Ramos (cell line): ENCODE results near the gene ZMIZ1.

ENCODE experiments used
- in situ Hi-C: fragments of 300-500 bp; cut with MboI; formaldehyde crosslinking; loops from one replicate; pipeline ENCODE4 v1.14.3; 2022; ENCODE audit warnings: low sequenced_read_pairs; ENCODE audit not compliant: unreplicated experiment

Gene ZMIZ1

GRCh38 chr10:79247373-79248137 lies 178.8 kb downstream of the ZMIZ1 start:
- in situ Hi-C loops: no loop called here

- in situ Hi-C loops: no loop called here
Observed at GRCh38 chr10:79248341-79249185, 179.8 kb downstream of the ZMIZ1 start.

GRCh38 chr10:79249186-79250121 lies 180.7 kb downstream of the ZMIZ1 start:
- in situ Hi-C loops: loop anchor here (25.0 kb wide), 2 partner anchors 938 to 1213 kb away; partner anchors contain the start of gene TSPAN14

- in situ Hi-C loops: loop anchor here (25.0 kb wide), 2 partner anchors 937 to 1212 kb away; partner anchors contain the start of gene TSPAN14
Observed at GRCh38 chr10:79250259-79250658, 181.5 kb downstream of the ZMIZ1 start.

- in situ Hi-C loops: loop anchor here (25.0 kb wide), 2 partner anchors 935 to 1210 kb away; partner anchors contain the start of gene TSPAN14
Observed at GRCh38 chr10:79252450-79252849, 183.7 kb downstream of the ZMIZ1 start.

GRCh38 chr10:79252971-79253370 lies 184.2 kb downstream of the ZMIZ1 start:
- in situ Hi-C loops: loop anchor here (25.0 kb wide), 2 partner anchors 934 to 1209 kb away; partner anchors contain the start of gene TSPAN14

- in situ Hi-C loops: loop anchor here (25.0 kb wide), 2 partner anchors 934 to 1209 kb away; partner anchors contain the start of gene TSPAN14
Observed at GRCh38 chr10:79253704-79254103, 184.9 kb downstream of the ZMIZ1 start.

GRCh38 chr10:79254333-79255006 lies 185.7 kb downstream of the ZMIZ1 start:
- in situ Hi-C loops: loop anchor here (25.0 kb wide), 2 partner anchors 933 to 1208 kb away; partner anchors contain the start of gene TSPAN14

GRCh38 chr10:79255007-79255507 lies 186.3 kb downstream of the ZMIZ1 start:
- in situ Hi-C loops: loop anchor here (25.0 kb wide), 2 partner anchors 932 to 1207 kb away; partner anchors contain the start of gene TSPAN14

- in situ Hi-C loops: loop anchor here (25.0 kb wide), 2 partner anchors 931 to 1206 kb away; partner anchors contain the start of gene TSPAN14
Observed at GRCh38 chr10:79256264-79256806, 187.6 kb downstream of the ZMIZ1 start.

- in situ Hi-C loops: loop anchor here (25.0 kb wide), 2 partner anchors 928 to 1203 kb away; partner anchors contain the start of gene TSPAN14
Observed at GRCh38 chr10:79258894-79259293, 190.1 kb downstream of the ZMIZ1 start.

- in situ Hi-C loops: loop anchor here (25.0 kb wide), 2 partner anchors 927 to 1202 kb away; partner anchors contain the start of gene TSPAN14
Observed at GRCh38 chr10:79259834-79260233, 191.1 kb downstream of the ZMIZ1 start.

GRCh38 chr10:79260811-79261740 lies 192.3 kb downstream of the ZMIZ1 start:
- in situ Hi-C loops: loop anchor here (25.0 kb wide), 2 partner anchors 926 to 1201 kb away; partner anchors contain the start of gene TSPAN14

- in situ Hi-C loops: loop anchor here (25.0 kb wide), 2 partner anchors 925 to 1200 kb away; partner anchors contain the start of gene TSPAN14
Observed at GRCh38 chr10:79262131-79262530, 193.4 kb downstream of the ZMIZ1 start.

- in situ Hi-C loops: loop anchor here (25.0 kb wide), 2 partner anchors 924 to 1199 kb away; partner anchors contain the start of gene TSPAN14
Observed at GRCh38 chr10:79262959-79263746, 194.4 kb downstream of the ZMIZ1 start.

- in situ Hi-C loops: loop anchor here (25.0 kb wide), 2 partner anchors 923 to 1198 kb away; partner anchors contain the start of gene TSPAN14
Observed at GRCh38 chr10:79263939-79264338, 195.2 kb downstream of the ZMIZ1 start.
